Renal pelvis (tissue), 4 donors: ENCODE results near the gene TMA7. TPM values are rescaled to one million over a fixed set of nuclear protein-coding genes. Genes with fewer than 3 reads are reported as not detected.
"Not testable (repeated sequence)": the region's sequence is repeated elsewhere in the genome, so short reads cannot be mapped to it uniquely, and the experiment has no call there.

Source experiments
- DNase-seq: peaks from one replicate; pipeline ENCODE4 v3.0.0-alpha.2; 2013
- polyA plus RNA-seq, 3 donors: library from polyadenylated mRNA; unstranded; fragments of 120-200 nt; gene quantifications; one replicate each; pipeline ENCODE4 v1.2.1, GENCODE V29; 2013; ENCODE audit not compliant: insufficient read length in 3 of 3

Gene TMA7
- polyA plus RNA-seq, 3 donors = 250 to 316 (median 307) TPM

DNA sequence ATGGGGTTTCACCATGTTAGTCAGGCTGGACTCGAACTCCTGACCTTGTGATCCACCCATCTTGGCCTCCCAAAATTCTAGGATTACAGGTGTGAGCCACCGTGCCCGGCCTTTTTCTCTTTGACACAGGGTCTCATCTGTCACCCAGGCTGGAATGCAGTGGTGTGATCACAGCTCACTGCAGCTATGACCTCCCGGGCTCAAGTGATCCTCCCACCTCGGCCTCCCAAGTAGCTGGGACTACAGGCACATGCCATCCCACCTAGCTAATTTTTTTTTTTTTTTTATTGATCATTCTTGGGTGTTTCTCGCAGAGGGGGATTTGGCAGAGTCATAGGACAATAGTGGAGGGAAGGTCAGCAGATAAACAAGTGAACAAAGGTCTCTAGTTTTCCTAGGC is 42.8 kb downstream of the TMA7 start:
- DNase-seq = not testable (repeated sequence)

- DNase-seq = no peak
These were observed 46.9 kb downstream of the TMA7 start for GRCh38 chr3:48486952-48487351.

DNA sequence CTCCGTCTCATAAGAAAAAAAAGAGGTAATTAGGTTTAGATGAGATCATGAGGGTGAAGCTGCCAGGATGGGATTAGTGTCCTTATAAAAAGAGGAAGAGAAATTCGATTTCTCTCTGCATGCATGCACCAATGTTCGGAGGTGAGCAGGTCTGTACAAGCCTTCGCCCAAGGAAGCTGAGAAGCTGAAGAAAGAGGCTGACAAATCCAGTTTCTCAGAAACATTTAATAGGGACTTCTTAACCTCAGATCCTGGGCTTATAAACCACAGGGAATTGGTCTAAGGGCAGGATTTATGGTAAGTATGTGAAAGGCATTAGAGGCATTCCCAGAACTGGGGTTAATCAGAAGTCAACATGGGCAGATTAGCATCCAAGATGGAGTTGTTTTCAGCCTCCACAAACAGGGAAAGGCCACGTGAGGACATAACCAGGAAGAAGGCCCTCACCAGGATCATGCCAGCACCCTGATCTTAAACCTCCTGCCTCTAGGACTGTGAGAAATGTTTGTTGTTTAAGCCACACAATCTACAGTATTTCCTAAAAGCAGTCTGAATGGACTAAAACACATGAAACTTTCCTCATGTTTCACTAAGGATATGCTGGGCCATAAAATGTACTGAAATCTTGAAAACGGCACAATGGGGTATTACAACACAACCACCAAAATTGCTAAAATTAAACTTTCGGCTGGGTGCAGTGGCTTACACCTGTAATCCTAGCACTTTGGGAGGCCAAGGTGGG is 52.6 kb downstream of the TMA7 start:
- no peak for DNase-seq

DNA sequence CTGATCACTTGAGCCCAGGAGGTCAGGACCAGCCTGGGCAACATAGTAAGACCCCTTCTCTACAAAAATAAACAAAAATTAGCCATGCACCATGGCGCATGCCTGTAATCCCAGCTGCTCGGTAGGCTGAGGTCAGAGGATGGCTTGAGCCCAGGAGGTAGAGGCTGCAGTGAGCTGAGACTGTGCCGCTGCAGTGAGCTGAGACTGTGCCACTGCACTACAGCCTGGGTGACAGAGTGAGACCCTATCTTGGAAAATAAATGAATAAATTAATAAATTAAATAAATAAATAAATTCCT is 53.1 kb downstream of the TMA7 start:
- no peak for DNase-seq

Other genes with a start within 250 kb of the TMA7 start
- 1 to 10 TPM in 2 of 3 donors, under 1 TPM in 1; 0.62 to 1.6 (median 1.5) TPM for gene CAMP, start 216.8 kb upstream of the TMA7 start, polyA plus RNA-seq
- gene ZNF589, start 199.2 kb upstream of the TMA7 start, polyA plus RNA-seq = 10 to 100 TPM; 16.7 to 23.9 (median 21.3) TPM
- gene NME6, start 138.9 kb upstream of the TMA7 start, polyA plus RNA-seq = 10 to 100 TPM; 25.0 to 35.1 (median 34.5) TPM
- gene SPINK8, start 106.6 kb upstream of the TMA7 start, polyA plus RNA-seq = under 1 TPM in 2 of 3 donors, not detected in 1; 0.33 to 0.95 TPM
- 1 to 10 TPM in 2 of 3 donors, under 1 TPM in 1; 0.34 to 1.2 (median 1.1) TPM for gene FBXW12, start 68.0 kb upstream of the TMA7 start, polyA plus RNA-seq
- 100 to 1,000 TPM; 181 to 239 (median 234) TPM for gene PLXNB1, start 10.2 kb upstream of the TMA7 start, polyA plus RNA-seq
- gene CCDC51, start 138 bp upstream of the TMA7 start, polyA plus RNA-seq = 10 to 100 TPM; 28.7 to 32.9 (median 29.2) TPM
- 10 to 100 TPM; 12.3 to 14.3 (median 13.2) TPM for gene ATRIP, start 6.5 kb downstream of the TMA7 start, polyA plus RNA-seq
- 100 to 1,000 TPM; 101 to 126 (median 109) TPM for gene SHISA5, start 63.9 kb downstream of the TMA7 start, polyA plus RNA-seq
- gene PFKFB4, start 116.5 kb downstream of the TMA7 start, polyA plus RNA-seq = 1 to 10 TPM; 5.3 to 6.2 (median 6.0) TPM
- gene UCN2, start 123.5 kb downstream of the TMA7 start, polyA plus RNA-seq = under 1 TPM; 0.26 to 0.51 (median 0.40) TPM
- gene COL7A1, start 155.1 kb downstream of the TMA7 start, polyA plus RNA-seq = 10 to 100 TPM; 24.4 to 31.6 (median 24.8) TPM
- 100 to 1,000 TPM; 310 to 328 (median 322) TPM for gene UQCRC1, start 169.4 kb downstream of the TMA7 start, polyA plus RNA-seq
- gene TMEM89, start 181.5 kb downstream of the TMA7 start, polyA plus RNA-seq = not detected
- 10 to 100 TPM; 27.4 to 34.6 (median 33.1) TPM for gene SLC26A6, start 195.2 kb downstream of the TMA7 start, polyA plus RNA-seq
- 1 to 10 TPM; 1.2 to 1.6 (median 1.3) TPM for gene CELSR3, start 222.6 kb downstream of the TMA7 start, polyA plus RNA-seq
- 10 to 100 TPM; 21.0 to 22.8 (median 22.7) TPM for gene NCKIPSD, start 245.7 kb downstream of the TMA7 start, polyA plus RNA-seq